T47D (cell line): Measurements from ENCODE around the gene BAG1.

Source experiments
- DNase-seq, 2 experiments: peaks; one replicate each; pipeline versions ENCODE4 v3.0.0 to v3.0.0-alpha.2; 2011 to 2012; ENCODE audit warnings: low read depth in 1 of 2, low spot score in 1 of 2
- JUND ChIP-seq: IDR thresholded peaks from 2 replicates; pipeline ENCODE4 v1.6.1; 2012; ENCODE audit warnings: low read depth
- in situ Hi-C: cut with HindIII; loops from 2 replicates; pipeline ENCODE4 v1.10.0; 2016; ENCODE audit warnings: low sequenced_read_pairs, low pct_unique_long_range_greater_than_20kb

The BAG1 gene

DNA sequence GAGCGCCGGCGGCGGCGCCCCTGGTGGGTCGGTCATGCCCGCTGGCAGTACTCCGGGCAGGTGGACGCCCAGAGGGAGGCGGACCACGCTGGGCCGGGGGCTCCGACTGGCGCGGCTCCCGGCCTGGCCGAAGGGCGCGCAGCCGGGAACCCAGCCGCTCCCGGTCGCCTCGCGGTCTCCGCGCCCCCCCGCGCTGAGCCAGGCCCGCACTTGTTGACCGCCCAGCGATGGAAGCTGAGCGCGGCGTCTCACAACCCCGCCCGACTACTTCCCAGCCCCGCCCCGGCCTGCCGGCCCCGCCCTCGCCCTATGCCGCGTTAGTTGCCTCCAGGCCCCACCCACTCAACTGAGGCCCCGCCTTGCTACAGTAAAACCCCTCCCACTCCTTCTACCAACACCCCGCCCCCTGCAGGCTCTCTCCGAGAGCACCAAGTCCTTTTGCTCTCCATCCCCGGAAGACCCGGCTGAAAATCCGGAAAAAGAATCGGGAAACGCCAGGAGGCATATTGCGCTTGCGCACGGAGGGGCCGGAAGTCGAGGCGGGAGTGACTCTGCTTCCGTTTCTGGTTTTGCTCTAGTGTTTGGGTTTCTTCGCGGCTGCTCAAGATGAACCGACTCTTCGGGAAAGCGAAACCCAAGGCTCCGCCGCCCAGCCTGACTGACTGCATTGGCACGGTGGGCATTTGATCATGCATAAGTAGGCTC, at the start of gene BAG1, which contains the start of gene CHMP5:
TSS of gene BAG1 (minus strand) at position 236 of the 705 bp plus-strand sequence.
TSS of gene CHMP5 (plus strand) at position 577 of the 705 bp plus-strand sequence. CDS start at position 607, 30 bp downstream.
- DNase-seq: peak; percentile 86 to 98
- TF ChIP-seq JUND: no peak
- in situ Hi-C loops: no loop called here

DNA sequence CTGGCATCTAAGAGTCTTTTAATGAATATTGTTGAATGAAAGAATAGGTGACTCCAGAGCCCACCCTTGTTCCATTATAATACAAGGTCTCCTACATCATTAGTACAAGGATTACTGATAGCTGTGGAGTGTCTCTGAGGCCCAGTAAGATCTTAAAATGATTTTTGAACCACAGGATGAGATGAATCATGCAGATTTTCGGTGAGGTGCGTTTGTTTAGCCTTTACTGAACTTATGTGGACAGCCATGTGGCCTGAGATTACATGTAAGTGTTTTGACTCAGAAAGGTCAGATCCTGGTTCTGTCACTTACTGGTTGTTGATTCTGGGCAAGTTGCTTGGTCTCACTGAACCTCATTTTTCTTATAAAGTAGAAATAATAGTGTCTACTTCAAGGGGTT, 47.4 kb upstream of the BAG1 start:
- no peak for TF ChIP-seq JUND
- no peak for DNase-seq
- in situ Hi-C loops: no loop called here

DNA sequence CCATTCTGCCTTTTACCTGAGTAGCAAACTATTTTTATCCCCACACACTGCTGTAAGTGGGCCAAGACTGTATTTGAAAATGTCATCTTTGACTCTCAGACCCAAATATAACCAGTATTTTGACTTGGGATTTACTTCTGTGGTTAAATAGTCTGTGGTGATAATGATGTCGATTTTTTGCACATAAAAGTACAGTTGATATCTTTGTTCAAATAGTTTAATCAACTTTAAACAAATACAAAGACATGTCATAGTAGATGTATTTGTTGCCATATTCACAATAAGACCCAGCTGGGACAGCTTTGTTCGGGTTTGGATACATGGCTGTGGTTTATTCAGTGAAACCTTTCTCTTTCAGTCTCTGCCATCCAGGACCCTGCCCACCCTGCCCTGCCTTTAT, 46.2 kb upstream of the BAG1 start:
- DNase-seq: no peak
- no peak for TF ChIP-seq JUND
- in situ Hi-C loops: no loop called here

GRCh38 chr9:33309903-33310302, 45.4 kb upstream of the BAG1 start:
- in situ Hi-C loops: no loop called here
- no peak for TF ChIP-seq JUND
- DNase-seq: no peak

- in situ Hi-C loops: no loop called here
- DNase-seq: peak in 1 of 2 experiments; percentile 89
- TF ChIP-seq JUND: no peak
Measured at GRCh38 chr9:33307067-33307466, 42.6 kb upstream of the BAG1 start.

DNA sequence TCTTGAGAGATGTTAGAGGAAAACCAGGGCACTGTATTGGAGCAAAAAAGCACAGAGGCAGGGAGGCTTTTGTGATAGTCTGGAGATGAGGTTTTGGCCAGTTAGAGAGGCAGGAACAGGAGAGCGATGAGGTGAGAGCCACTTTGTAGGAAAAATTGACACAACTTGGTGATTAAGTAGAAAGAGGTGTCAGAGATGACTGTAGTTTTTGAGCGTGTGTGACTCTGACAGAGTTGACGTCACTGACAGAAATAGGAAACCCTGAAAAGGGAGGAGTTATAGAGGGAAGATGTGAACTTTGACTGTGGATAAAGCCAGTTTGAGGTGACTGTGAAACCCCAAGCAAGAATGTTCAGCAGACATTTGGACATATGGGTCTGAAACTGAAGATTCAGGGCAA, 41.5 kb upstream of the BAG1 start:
- no peak for DNase-seq
- in situ Hi-C loops: no loop called here
- no peak for TF ChIP-seq JUND

DNA sequence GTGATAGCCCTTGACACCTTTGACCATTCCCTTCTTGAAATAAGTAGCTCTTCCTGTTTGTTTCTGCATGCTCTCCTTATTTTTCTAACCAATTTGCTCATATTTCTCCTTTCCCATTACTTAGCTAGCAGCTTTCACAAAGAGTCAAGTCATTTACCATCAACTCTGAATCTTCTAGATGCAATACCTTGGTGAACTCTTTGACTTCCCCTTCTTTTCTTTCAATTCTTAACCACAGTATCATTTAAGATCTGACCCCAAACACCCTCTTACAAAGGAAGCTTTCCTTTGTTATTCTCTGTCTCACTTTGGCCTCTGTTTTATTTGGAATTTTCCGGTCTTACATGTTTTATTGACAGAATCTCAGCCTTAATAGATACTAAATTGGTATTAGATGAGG, 39.9 kb upstream of the BAG1 start:
- TF ChIP-seq JUND: no peak
- no peak for DNase-seq
- in situ Hi-C loops: no loop called here

- DNase-seq: no peak
- in situ Hi-C loops: no loop called here
- TF ChIP-seq JUND: no peak
Measured at GRCh38 chr9:33300546-33300945, 36.0 kb upstream of the BAG1 start.

DNA sequence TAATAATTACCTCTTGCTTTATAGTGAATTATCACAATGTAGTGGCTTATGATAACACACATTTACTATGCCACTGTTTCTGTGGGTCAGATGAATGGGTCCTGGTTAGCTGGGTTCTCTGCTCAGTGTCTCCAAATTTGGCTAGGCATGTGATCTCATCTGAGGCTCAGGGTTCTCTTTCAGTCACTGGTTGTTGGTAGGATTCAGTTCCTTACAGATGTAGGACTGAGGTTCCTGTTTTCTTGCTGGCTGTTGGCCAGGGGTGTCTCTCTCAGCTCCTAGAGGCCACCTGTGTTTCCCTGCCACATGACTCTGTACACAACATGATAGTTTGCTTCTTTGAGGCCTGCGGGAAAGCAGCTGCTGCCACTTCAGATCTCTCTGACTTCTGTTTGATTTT, 32.9 kb upstream of the BAG1 start:
- in situ Hi-C loops: no loop called here
- no peak for TF ChIP-seq JUND
- no peak for DNase-seq

- in situ Hi-C loops: no loop called here
- DNase-seq: no peak
- no peak for TF ChIP-seq JUND
Measured at GRCh38 chr9:33295571-33295970, 31.1 kb upstream of the BAG1 start.

DNA sequence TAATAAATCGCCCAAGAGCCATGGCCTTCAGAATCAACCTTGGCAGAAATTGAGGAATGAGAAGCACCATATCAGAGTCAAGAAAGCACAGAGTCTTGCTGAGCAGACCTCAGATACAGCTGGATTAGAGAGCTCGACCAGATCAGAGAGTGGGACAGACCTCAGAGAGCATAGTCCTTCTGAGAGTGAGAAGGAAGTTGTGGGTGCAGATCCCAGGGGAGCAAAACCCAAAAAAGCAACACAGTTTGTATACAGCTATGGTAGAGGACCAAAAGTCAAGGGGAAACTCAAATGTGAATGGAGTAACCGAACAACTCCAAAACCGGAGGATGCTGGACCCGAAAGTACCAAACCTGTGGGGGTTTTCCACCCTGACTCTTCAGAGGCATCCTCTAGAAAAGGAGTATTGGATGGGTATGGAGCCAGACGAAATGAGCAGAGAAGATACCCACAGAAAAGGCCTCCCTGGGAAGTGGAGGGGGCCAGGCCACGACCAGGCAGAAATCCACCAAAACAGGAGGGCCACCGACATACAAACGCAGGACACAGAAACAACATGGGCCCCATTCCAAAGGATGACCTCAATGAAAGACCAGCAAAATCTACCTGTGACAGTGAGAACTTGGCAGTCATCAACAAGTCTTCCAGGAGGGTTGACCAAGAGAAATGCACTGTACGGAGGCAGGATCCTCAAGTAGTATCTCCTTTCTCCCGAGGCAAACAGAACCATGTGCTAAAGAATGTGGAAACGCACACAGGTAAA, 30.3 kb upstream of the BAG1 start:
- no peak for DNase-seq
- in situ Hi-C loops: no loop called here
- no peak for TF ChIP-seq JUND

DNA sequence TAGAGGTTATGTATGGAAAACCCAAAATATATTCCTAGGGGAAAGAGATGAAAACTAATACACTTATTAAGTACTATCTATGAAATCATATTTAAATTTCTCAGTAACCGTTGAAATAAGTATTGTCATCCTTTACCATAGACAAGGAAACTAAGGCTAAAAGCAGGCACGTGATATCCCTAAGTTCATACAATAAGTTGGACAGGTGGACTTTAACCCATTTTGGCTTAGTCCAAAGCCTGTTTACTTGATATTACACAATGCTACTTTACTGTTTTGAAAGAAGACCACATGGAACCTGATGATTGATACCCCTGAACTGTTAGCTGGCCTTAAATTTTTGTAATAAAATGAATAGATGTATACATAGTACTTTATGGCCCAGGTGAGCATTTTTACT, 29.3 kb upstream of the BAG1 start:
- DNase-seq: no peak
- in situ Hi-C loops: no loop called here

GRCh38 chr9:33291901-33292300, 27.4 kb upstream of the BAG1 start:
- no peak for TF ChIP-seq JUND
- no peak for DNase-seq
- in situ Hi-C loops: no loop called here

More for the DNA sequence above, 29.3 kb upstream of the BAG1 start:
- no peak for TF ChIP-seq JUND
